Activated naive CD4-positive, alpha-beta T cell (primary cell): ENCODE measurements around the gene SETMAR.

Source experiments
- DNase-seq, 4 experiments: peaks; one replicate each; lab custom pipeline; 2025; lab: John Stamatoyannopoulos, UW

SETMAR gene

DNA sequence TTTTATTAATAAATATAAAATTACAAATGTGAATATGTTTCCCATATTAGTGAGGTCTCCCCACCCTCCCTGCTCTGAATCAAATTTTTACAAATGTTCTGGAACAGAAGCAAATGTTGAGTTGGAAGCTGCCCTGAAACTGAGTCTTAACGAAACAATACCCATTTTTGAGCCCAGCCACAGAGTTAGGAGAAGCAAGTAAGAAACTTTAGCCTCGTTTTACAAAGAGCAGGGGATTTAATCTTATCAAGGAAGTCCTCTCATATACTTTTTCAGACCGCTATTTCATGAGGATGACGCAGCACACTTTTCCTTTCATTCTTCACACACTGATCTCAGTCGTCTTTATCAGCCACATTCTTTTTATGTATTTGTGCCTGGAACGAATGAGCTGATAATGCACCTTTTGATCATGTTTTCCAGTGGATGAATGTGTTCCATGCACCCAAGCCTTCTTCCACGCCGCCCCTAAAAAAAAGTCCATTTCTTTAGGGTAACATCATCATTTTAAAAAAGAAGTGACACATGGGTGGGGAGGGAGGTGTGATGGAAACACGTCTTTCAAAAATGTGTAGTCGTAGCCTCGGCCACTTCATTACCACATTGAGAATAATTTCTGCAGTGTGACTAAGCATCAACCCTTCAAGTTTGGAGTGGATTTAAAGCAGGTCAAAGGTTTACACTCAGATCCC is 48.1 kb downstream of the SETMAR start:
- no peak for DNase-seq

DNA sequence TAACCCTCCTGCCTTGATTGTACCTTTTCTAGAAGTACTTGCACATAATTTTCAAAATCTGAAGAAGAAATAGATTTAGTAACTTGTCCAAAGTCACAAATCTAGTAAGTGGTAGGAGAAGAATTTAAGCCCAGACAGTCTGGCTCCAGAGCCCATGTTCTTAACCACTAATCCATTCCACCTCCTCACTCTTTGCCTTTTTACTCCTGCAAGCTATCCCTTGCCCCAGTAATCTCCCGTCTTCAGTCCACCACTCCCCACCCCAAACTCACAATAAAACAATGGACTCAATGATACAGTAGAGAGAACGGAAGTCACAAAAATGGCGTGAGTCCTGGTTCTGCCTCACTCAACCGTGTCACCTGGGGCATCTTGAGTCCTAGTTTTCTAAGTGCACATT is 48.7 kb downstream of the SETMAR start:
- no peak for DNase-seq

DNA sequence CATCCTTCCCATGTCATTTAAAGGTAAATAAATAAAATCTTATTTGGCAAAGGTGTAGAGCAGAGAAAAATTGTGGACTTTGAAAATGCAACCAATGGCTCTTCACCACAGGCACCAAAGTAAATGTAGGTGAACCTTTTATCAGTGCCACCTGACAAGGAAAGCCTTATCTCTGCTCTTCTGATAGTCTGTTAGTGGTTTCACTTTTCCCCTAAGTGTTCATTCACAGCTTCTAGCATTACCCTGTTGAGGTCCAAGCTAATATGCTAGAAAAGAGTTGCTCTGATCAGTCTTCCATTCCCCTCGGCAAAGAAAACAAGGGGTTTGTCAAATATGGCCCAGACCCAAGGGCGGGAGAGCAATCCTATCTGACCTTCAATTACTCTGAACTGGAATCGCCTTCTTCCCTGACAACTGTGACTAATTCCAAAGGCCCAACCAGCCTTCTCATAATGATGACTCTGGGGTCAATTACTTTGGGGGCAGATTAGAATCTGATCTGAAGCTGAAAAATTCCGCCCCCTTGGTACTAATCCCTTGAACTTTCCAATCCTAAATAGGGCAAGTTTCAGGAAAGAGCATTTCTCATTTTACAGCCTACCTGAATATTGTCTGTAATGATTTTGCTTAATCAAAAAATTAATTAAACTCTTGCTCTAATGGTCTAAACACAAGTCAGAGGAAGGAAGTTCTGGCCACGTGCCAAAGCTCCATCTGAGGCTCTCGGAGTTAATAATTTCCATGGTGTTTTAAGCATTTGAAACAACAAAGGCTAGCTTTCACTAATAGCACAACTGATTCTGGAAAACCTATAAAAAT is 52.4 kb downstream of the SETMAR start:
- no peak for DNase-seq

DNA sequence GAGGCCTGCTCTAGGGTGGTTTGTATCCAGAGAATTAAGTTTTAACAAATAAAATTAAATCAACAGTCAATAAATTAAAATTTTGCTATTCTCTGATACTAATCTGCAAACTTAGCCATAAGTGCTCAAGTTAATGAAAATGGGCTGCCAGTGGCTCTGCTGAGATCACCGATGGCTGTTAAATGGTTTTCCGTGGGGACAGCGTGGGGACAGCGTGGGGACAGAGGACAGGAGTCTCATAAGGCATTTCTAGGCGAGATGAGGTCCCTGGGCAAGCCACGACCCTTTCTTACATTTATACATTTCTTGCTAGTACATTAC is 53.0 kb downstream of the SETMAR start:
- DNase-seq: no peak

DNA sequence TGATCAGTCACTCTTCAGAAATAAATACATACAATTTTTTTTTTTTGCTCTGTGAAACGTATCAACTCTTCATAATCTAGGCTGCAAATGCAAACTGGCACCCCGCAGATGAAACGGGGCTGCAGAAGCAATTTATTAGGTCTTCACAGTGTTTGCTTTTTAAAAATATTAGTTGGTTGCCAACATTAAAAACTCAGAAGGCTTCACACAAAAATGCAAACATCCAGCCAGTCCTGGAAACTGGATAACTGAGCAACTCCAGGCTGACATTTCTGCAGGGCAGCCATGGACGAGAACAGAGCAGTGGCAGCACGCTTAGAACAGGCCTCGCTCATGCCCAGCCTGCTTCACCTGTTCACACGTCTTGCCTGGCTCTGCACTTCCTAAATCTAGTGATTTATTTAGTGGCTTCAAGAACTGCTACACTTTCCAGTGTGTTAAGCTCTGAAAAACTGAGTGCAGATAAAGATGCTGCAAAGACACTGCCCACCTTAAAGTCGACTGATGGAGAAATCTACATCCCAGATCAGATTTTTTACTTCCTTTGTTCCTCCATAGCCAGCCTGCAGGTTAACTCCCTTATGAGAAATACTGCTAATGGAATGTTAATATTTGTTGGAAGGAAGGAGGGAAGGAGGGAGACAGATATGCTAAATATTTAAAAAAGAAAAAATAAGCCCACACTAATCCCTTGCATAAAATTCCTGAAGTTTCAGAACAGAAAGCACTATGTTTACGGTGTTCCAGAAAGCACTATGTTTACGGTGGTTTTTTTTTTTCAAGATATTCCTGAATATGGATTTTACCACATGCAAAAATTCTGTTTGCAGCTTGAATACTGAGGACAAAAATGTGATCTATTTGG is 53.6 kb downstream of the SETMAR start:
- no peak for DNase-seq

DNA sequence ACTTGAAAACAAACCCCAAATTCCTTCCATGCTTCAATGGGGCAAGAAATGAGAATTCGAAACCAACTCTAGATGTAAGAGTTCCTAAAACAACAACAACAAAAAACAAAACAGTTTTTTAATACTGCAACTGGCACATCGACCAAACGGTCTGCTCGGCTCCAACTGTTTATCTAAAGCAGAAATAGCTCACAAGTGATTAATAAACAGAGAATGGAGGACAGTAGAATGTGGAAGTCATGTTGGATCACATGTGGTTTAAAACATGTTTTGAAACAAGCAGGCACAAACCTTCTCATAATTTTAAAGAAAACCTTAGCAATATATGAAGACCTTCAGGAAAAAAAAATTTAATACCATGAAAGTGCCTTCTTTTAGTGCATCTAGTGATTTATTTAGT is 55.1 kb downstream of the SETMAR start:
- no peak for DNase-seq

DNA sequence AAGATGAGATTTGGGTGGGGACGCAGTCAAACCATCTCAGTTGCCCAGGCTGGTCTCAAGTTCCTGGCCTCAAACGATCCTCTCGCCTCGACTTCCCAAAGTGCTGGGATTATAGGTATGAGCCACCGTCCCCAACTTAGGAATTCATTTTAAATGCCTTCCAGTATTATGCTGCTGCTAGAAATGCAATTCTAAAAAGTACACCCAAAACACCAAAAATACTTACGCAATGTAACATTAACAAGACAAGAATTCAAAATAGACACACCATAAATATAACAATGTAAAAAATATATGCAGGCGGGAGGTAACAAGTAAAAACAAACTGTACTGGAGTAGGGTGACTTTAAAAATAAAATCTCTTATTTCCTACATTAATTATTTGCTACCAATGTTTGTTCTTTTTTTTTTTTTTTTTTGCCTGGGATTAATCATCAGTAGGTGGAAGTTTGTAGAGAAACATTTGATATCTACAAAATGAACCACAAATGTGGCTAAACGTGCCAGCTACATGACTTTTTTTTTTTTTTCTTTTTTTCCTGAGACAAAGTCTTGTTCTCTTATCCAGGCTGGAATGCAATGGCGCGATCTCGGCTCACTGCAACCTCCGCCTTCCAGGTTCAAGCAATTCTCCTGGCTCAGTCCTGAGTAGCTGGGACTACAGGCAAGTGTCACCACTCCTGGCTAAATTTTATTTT is 56.8 kb downstream of the SETMAR start:
- no peak for DNase-seq

DNA sequence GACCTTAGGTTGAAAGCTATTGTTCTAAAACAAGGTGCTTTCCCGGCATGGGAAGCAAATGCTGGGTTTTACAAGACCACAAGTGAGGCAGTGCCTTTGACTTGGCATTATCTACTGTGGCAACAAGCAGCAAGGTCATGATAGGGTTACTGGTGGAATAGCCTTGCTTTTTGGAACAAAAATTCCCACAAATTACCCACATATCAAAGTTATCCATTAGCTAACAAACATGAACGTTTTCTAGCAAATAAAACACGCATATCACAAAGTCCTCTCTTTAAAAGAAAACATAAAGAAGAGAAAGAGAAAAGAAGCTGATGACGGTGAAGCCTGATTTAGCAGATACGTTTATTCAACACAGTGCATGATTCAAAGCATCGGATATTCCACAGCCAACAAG is 57.6 kb downstream of the SETMAR start:
- no peak for DNase-seq

DNA sequence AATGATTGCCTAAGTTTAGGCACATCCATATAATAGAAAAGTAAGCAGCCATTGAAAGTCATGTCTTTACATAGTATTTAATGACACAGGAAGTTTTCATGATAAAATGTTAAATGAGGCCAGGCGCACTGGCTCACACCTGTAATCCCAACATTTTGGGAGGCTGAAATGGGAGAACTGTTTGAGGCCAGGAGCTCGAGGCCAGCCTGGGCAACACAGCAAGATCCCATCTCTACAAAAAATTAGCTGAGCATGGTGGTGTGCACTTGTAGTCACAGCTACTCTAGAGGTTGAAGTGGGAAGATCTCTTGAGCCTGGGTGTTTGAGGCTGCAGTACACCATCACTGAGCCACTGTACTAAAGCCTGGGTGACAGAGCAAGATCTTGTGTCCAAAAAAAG is 59.4 kb downstream of the SETMAR start:
- DNase-seq: no peak
